NT2/D1 (cell line): ENCODE measurements around the gene LVRN.

Experiments used
- DNase-seq: peaks from one replicate; pipeline ENCODE4 v3.0.0-alpha.2; 2011; ENCODE audit warnings: low read depth, low spot score
- H3K27me3 ChIP-seq: 2 replicates; pipeline ENCODE4 v1.6.0; 2011; ENCODE audit warnings: mild to moderate bottlenecking; ENCODE audit not compliant: insufficient read length, insufficient read depth
- H3K36me3 ChIP-seq: 2 replicates; pipeline ENCODE4 v1.6.1; 2011; ENCODE audit warnings: mild to moderate bottlenecking, low read length, mixed read lengths; ENCODE audit not compliant: insufficient read depth, insufficient read length
- H3K4me1 ChIP-seq: 2 replicates; pipeline ENCODE4 v1.5.1; 2011; ENCODE audit not compliant: insufficient read depth, insufficient read length
- H3K4me3 ChIP-seq: 2 replicates; pipeline ENCODE4 v1.5.1; 2011; ENCODE audit warnings: low read depth; ENCODE audit not compliant: insufficient read length
- H3K9ac ChIP-seq: 2 replicates; pipeline ENCODE4 v1.6.0; 2011; ENCODE audit warnings: low read depth; ENCODE audit not compliant: insufficient read length
- H3K9me3 ChIP-seq: 2 replicates; pipeline ENCODE4 v1.5.1; 2011; ENCODE audit warnings: mild to moderate bottlenecking, low read length; ENCODE audit not compliant: insufficient read depth
- SUZ12 ChIP-seq: IDR thresholded peaks from 2 replicates; pipeline ENCODE4 v1.6.1; 2011; ENCODE audit not compliant: insufficient read length, insufficient read depth; ENCODE audit errors: extremely low read depth
- YY1 ChIP-seq: IDR thresholded peaks from 2 replicates; pipeline ENCODE4 v1.6.1; 2011; ENCODE audit not compliant: insufficient read length, insufficient read depth
- ZNF274 ChIP-seq: IDR thresholded peaks from 2 replicates; pipeline ENCODE4 v1.6.1; 2011; ENCODE audit warnings: mild to moderate bottlenecking, low read depth, low read length

Gene LVRN

GRCh38 chr5:115979201-115980041 is 17.1 kb downstream of the LVRN start:
- Histone ChIP-seq H3K27me3 (no peaks in the 10 kb centered on the region), H3K36me3 (no peaks in the 10 kb centered on the region), H3K9me3 (no peaks in the 10 kb centered on the region), H3K4me3 (no peak overlapping the region), H3K4me1 (no peaks in the 10 kb centered on the region), H3K9ac (no peak overlapping the region)
- no peak for DNase-seq
- TF ChIP-seq SUZ12 = no peak

DNA sequence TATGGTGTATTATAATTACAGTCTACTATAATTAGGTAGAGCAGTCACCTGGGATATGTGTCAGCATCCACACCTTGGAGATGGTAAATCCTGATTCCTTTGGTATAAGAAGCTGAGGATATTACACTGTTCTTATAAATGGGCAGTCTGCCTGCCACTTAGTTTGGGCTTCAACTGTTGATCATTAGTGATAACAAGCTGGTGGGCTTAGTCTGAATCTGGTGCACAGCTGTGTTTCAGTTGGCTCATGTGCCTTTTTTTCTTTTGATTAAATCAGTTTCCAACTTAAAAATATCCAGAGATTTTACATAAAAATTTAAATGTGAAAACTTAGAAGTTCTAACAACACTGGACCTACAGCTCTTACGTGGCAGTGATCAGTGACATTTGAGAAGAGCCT is 21.2 kb downstream of the LVRN start:
- Histone ChIP-seq H3K9me3 (no peaks in the 10 kb centered on the region), H3K9ac (no peak overlapping the region), H3K27me3 (no peaks in the 10 kb centered on the region), H3K4me1 (no peaks in the 10 kb centered on the region), H3K36me3 (no peaks in the 10 kb centered on the region), H3K4me3 (no peak overlapping the region)
- no peak for DNase-seq
- TF ChIP-seq SUZ12 = no peak
- TF ChIP-seq YY1 = no peak
- no peak for TF ChIP-seq ZNF274

DNA sequence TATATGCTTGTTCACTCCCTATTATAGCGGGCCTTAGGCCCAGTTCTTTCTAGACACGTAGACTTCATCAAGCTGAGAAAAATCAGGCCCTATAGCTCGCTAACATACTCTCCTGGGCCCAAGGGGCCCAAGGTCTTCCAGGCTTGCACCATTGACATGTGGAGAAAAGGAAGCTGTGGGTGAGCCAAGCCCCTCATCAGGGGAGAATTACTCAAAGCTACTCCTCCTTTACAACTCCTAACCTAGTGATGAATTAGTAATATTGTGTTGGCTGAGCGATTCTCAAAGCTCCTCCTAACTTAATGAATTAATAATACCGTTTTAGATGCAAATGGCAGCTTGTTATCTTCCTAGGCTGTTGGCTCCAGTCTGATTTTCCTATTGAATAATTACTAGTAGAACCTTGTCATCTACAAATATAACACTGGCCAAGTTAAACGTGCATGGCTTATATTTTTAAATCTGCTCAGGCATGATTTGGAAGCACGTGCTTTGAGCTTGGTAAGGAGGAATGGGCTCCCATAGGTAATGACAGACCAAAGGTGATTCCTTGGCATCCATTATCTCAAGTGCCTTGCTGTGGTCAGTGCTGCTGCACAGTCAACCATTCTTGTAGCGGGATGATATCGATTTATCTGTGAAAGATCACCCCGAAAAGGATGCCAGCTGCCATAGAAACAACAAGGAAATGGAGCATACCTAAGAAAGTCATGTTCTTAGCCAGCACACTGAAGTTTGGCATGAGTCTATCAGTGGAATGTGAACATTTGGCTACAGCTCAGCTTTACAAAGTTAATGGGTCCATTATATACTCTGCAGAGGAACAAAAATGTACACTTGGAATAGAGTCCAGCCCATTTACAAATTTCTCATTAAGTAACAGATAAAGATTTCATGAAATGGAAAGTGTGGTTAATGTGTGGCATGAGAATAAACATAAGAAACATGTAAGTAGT is 23.8 kb downstream of the LVRN start:
- Histone ChIP-seq H3K9ac (no peak overlapping the region), H3K36me3 (no peaks in the 10 kb centered on the region), H3K9me3 (no peaks in the 10 kb centered on the region), H3K4me1 (no peaks in the 10 kb centered on the region), H3K27me3 (no peaks in the 10 kb centered on the region), H3K4me3 (no peak overlapping the region)
- no peak for DNase-seq
- no peak for TF ChIP-seq YY1
- TF ChIP-seq SUZ12 = no peak
- TF ChIP-seq ZNF274 = no peak

DNA sequence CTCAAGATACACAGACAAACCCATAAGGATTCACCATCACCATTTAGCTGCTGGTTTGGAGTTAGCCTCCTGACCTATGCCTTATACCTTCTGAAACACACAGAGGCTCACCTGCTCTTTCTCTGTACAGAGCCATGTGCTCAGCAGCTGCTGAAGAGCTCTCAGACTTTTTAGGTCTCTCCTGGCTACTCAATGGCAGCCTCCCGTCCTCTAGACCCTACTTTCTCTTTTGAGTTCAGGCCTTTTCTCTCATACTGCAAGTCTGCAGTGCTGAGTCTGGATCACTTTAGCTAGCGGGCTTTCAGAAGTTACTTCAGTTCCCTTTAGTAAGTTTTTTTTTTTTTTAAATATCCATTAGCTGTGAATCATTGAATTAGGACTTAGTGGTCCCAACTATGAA is 25.7 kb downstream of the LVRN start:
- no peak overlapping the region for H3K9ac ChIP-seq

DNA sequence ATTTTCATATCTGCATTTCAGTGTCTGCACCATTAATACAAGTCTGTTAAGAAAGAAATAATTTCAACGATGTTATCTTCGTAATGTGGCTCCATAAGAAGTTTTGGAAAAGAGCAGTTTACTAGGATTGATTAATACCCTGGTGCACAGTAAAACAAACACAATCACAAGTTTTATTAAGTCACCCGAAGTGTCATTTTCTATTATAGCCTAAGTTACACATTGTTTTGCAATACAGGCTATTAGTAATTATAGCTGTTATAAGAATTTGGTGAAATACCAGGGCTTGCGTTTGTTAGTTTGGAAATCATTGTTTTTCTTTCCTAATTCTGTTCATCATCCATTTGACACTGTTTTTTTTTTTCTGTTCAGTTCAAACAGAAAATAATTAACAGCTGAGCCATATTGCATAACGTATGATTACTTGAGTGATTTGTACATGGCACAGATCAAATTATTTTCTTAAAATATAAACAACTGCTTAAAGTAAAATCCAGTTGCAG is 30.6 kb downstream of the LVRN start:
- Histone ChIP-seq H3K4me3 (no peak overlapping the region), H3K27me3 (no peaks in the 10 kb centered on the region), H3K9ac (no peak overlapping the region), H3K36me3 (no peaks in the 10 kb centered on the region), H3K4me1 (no peaks in the 10 kb centered on the region), H3K9me3 (no peaks in the 10 kb centered on the region)
- DNase-seq = no peak
- TF ChIP-seq SUZ12 (no peak), YY1 (no peak), ZNF274 (no peak)

More for the DNA sequence above, 25.7 kb downstream of the LVRN start:
- TF ChIP-seq SUZ12 (no peak), YY1 (no peak), ZNF274 (no peak)
- Histone ChIP-seq H3K4me1 (no peaks in the 10 kb centered on the region), H3K4me3 (no peak overlapping the region), H3K36me3 (no peaks in the 10 kb centered on the region), H3K27me3 (no peaks in the 10 kb centered on the region), H3K9me3 (no peaks in the 10 kb centered on the region)
- no peak for DNase-seq

DNA sequence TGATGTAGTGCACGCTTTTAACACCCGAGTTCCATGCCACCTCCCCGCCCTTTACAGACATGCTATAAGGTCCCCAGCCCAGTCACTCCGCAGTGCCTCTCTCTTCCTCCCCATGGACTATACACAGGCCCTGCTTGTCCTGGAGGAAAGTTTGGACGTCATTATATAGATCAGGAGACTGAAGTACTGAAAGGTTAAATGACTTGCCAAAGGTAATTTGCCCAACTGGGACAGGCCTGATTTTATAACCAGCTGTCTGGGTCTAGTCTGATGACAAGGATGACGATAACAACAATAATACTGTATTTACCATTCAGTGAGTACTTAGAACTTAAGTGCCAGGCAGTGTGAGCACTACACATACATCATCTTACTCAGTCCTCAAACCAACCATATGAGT is 33.1 kb downstream of the LVRN start:
- Histone ChIP-seq H3K9ac (no peak overlapping the region), H3K27me3 (no peaks in the 10 kb centered on the region)
- TF ChIP-seq SUZ12 (no peak), YY1 (no peak), ZNF274 (no peak)

GRCh38 chr5:116002116-116002906 is 40.0 kb downstream of the LVRN start:
- TF ChIP-seq YY1 (no peak), SUZ12 (no peak), ZNF274 (no peak)
- H3K9ac ChIP-seq = no peak overlapping the region
- no peaks in the 10 kb centered on the region for H3K36me3 ChIP-seq
- no peaks in the 10 kb centered on the region for H3K4me1 ChIP-seq
- H3K4me3 ChIP-seq = no peak overlapping the region
- no peaks in the 10 kb centered on the region for H3K27me3 ChIP-seq
- no peak for DNase-seq
- H3K9me3 ChIP-seq = no peaks in the 10 kb centered on the region

More for the DNA sequence above, 33.1 kb downstream of the LVRN start:
- Histone ChIP-seq H3K9me3 (no peaks in the 10 kb centered on the region), H3K4me3 (no peak overlapping the region), H3K4me1 (no peaks in the 10 kb centered on the region), H3K36me3 (no peaks in the 10 kb centered on the region)
- no peak for DNase-seq
